B cell (primary cell): Measurements from ENCODE around the gene POLE. TPM values are rescaled to one million over a fixed set of nuclear protein-coding genes. Genes with fewer than 3 reads are reported as not detected.

ENCODE experiments used
- ATAC-seq: fragments of 200-7000 bp; cut with Tn5 transposase; one replicate; pipeline ENCODE4 v1.10.0; 2021; ENCODE audit warnings: low read depth, mild to moderate bottlenecking, moderate number of reproducible peaks, moderate library complexity
- CTCF ChIA-PET: fragments of 350-600 bp; sonication (Branson Sonifier 250); formaldehyde crosslinking; loops from one replicate; lab custom pipeline; 2021; ENCODE audit warnings: antibody characterized with exemption, inconsistent platforms; lab: Charles Lee
- POLR2A ChIA-PET: fragments of 350-600 bp; sonication (Branson Sonifier 250); formaldehyde crosslinking; loops from one replicate; lab custom pipeline; 2021; ENCODE audit warnings: antibody characterized with exemption; lab: Charles Lee
- DNase-seq: peaks from one replicate; pipeline ENCODE4 v3.0.0; 2013
- H2AFZ ChIP-seq: 2 replicates; pipeline ENCODE4 v1.6.1; 2012; ENCODE audit warnings: mild to moderate bottlenecking, low read depth, low read length; ENCODE audit not compliant: insufficient read depth, poor library complexity, severe bottlenecking
- H3K27ac ChIP-seq, 2 donors: 1 replicate in 1 of 2; 2 replicates in 1 of 2; pipeline ENCODE4 v1.5.1; 2012 to 2013; ENCODE audit warnings: low read length in 2 of 2, mild to moderate bottlenecking in 2 of 2, moderate library complexity in 1 of 2
- H3K27me3 ChIP-seq, 4 experiments: fragments of 200-600 bp in 1 of 4; sonication (generic) in 1 of 4; replicated peaks in 1 of 4; 1 replicate in 2 of 4; 2 replicates in 2 of 4; pipeline versions ENCODE4 v1.6.1 to v1.7.0; 2013 to 2016; ENCODE audit warnings: low read length in 3 of 4, mild to moderate bottlenecking in 2 of 4, mixed read lengths in 1 of 4, moderate library complexity in 1 of 4; ENCODE audit not compliant: insufficient read depth in 4 of 4, control insufficient read depth in 3 of 4; ENCODE audit errors: control extremely low read depth in 1 of 4
- H3K36me3 ChIP-seq, 2 experiments: replicated peaks in 1 of 2; 1 replicate in 1 of 2; 2 replicates in 1 of 2; pipeline versions ENCODE4 v1.6.1 to v1.7.1; 2013; ENCODE audit warnings: low read length in 1 of 2; ENCODE audit not compliant: insufficient read depth in 2 of 2, control insufficient read depth in 1 of 2; ENCODE audit errors: control extremely low read depth in 1 of 2, extremely low read depth in 1 of 2
- H3K4me1 ChIP-seq, 2 donors: fragments of 200-600 bp in 1 of 2; sonication (generic) in 1 of 2; 1 replicate in 1 of 2; 2 replicates in 1 of 2; pipeline versions ENCODE4 v1.5.1 to v1.6.1; 2013 to 2017; ENCODE audit warnings: low read length in 2 of 2; ENCODE audit not compliant: control insufficient read depth in 2 of 2, insufficient read depth in 2 of 2
- H3K4me2 ChIP-seq: replicated peaks from 2 replicates; pipeline ENCODE3; 2012; ENCODE audit warnings: mild to moderate bottlenecking, low read depth, low read length; ENCODE audit not compliant: poor library complexity, severe bottlenecking
- H3K4me3 ChIP-seq, 5 experiments: fragments of 200-600 bp in 1 of 5; sonication (generic) in 1 of 5; 1 replicate in 3 of 5; 2 replicates in 2 of 5; pipeline versions ENCODE4 v1.5.1 to v1.7.0; 2011 to 2016; ENCODE audit warnings: low read length in 4 of 5, mild to moderate bottlenecking in 4 of 5, low read depth in 2 of 5, control low read depth in 1 of 5, moderate library complexity in 1 of 5; ENCODE audit not compliant: insufficient read depth in 1 of 5; ENCODE audit errors: control extremely low read depth in 1 of 5, extremely low read depth in 1 of 5
- H3K79me2 ChIP-seq: fragments of 200-600 bp; sonication (generic); one replicate; pipeline ENCODE4 v1.6.0; 2016; ENCODE audit warnings: low read length; ENCODE audit not compliant: control insufficient read depth, insufficient read depth
- H3K9ac ChIP-seq: fragments of 200-600 bp; sonication (generic); 2 replicates; pipeline ENCODE4 v1.6.1; 2017; ENCODE audit warnings: mild to moderate bottlenecking, low read length, moderate library complexity
- H3K9me3 ChIP-seq, 3 donors: one replicate each; pipeline versions ENCODE4 v1.6.1 to v1.7.1; 2013; ENCODE audit warnings: low read length in 2 of 3; ENCODE audit not compliant: control insufficient read depth in 2 of 3, insufficient read depth in 1 of 3; ENCODE audit errors: control extremely low read depth in 1 of 3
- H4K20me1 ChIP-seq: 2 replicates; pipeline ENCODE4 v1.6.0; 2012; ENCODE audit warnings: mild to moderate bottlenecking, low read length; ENCODE audit not compliant: insufficient read depth, control insufficient read depth, poor library complexity, severe bottlenecking
- H3K27ac Mint-ChIP-seq: one replicate; pipeline ENCODE4 v1.8.0; 2021; ENCODE audit warnings: mixed read lengths
- H3K27me3 Mint-ChIP-seq: one replicate; pipeline ENCODE4 v1.8.0; 2021; ENCODE audit warnings: mixed read lengths
- H3K4me1 Mint-ChIP-seq: one replicate; pipeline ENCODE4 v1.8.0; 2021; ENCODE audit warnings: mixed read lengths
- H3K4me3 Mint-ChIP-seq: one replicate; pipeline ENCODE4 v1.8.0; 2021; ENCODE audit warnings: mixed read lengths
- H3K9me3 Mint-ChIP-seq: one replicate; pipeline ENCODE4 v1.8.0; 2022; ENCODE audit warnings: mixed read lengths; ENCODE audit not compliant: insufficient read depth
- EZH2 ChIP-seq: IDR thresholded peaks from 2 replicates; pipeline ENCODE4 v1.6.1; 2012; ENCODE audit warnings: borderline replicate concordance, low read depth, mild to moderate bottlenecking, moderate library complexity, low read length; ENCODE audit not compliant: insufficient read depth, poor library complexity, severe bottlenecking
- WGBS: methylation state at CpG from one replicate; pipeline ENCODE4 v1.1.5; 2013; ENCODE audit warnings: missing lambda C conversion rate; ENCODE audit not compliant: insufficient coverage; 5-methylcytosine and 5-hydroxymethylcytosine counted together
- intact Hi-C: fragments of 100-400 bp; cut with micrococcal nuclease; formaldehyde crosslinking; loops from one replicate; pipeline ENCODE4 v1.10.0; 2022
- polyA plus RNA-seq: library from polyadenylated mRNA; depleted of rRNA; stranded (reverse); fragments of >200 nt; gene quantifications from 2 replicates; pipeline ENCODE4 v1.2.3, GENCODE V29; 2012
- total RNA-seq, 2 donors: library from RNA; stranded (reverse); fragments of 120-200 nt in 1 of 2; gene quantifications; 1 replicate in 1 of 2; 2 replicates in 1 of 2; pipeline versions ENCODE4 v1.2.3 to v1.2.4, GENCODE V29; 2013 to 2022
- TF ChIP-seq, protein P1 (sequence below): fragments of 200-600 bp; IDR thresholded peaks from one replicate; pipeline ENCODE4 v1.8.0; 2022; ENCODE audit warnings: antibody characterized with exemption, mild to moderate bottlenecking

The POLE gene
- total and polyA plus RNA-seq, 2 donors (not counting 1 experiment from before 2014, with no cell fraction given) = 32.0 to 62.0 TPM

DNA sequence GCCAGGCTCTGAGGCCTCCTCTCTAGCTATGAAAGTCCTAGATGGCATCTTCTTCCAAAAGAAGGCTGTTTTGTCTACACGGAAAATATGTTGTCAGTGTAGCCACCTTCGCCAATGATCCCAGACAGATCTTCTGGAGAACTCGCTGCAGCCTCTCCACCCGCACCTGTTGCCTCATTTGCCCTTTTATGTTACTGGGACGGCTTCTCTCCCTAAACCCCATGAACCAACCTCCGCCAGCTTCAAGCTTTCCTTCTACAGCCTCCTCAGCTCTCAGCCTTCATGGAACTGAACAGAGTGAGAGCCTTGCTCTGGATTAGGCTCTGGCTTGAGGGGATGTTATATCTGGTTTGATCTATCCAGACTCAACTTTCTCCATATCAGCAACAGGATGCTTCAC lies 57.8 kb downstream of the POLE start:
- DNase-seq (no peak), ATAC-seq (no peak)
- Mint-ChIP-seq H3K4me3 (no peak overlapping the region), H3K27me3 (no peaks in the 10 kb centered on the region), H3K27ac (no peak overlapping the region), H3K9me3 (no peaks in the 10 kb centered on the region), H3K4me1 (peaks cover 19% of the 10 kb centered on the region)
- no peaks in the 10 kb centered on the region for H3K79me2 ChIP-seq
- 100% methylated on average over 3 of the region's 6 CpGs for WGBS
- no peak overlapping the region for H2AFZ ChIP-seq
- peaks cover 3 to 16% of the 10 kb centered on the region in 2 experiments for H3K36me3 ChIP-seq
- TF ChIP-seq EZH2 = no peak
- TF ChIP-seq, protein P1, sequence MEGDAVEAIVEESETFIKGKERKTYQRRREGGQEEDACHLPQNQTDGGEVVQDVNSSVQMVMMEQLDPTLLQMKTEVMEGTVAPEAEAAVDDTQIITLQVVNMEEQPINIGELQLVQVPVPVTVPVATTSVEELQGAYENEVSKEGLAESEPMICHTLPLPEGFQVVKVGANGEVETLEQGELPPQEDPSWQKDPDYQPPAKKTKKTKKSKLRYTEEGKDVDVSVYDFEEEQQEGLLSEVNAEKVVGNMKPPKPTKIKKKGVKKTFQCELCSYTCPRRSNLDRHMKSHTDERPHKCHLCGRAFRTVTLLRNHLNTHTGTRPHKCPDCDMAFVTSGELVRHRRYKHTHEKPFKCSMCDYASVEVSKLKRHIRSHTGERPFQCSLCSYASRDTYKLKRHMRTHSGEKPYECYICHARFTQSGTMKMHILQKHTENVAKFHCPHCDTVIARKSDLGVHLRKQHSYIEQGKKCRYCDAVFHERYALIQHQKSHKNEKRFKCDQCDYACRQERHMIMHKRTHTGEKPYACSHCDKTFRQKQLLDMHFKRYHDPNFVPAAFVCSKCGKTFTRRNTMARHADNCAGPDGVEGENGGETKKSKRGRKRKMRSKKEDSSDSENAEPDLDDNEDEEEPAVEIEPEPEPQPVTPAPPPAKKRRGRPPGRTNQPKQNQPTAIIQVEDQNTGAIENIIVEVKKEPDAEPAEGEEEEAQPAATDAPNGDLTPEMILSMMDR = no peak
- no peaks in the 10 kb centered on the region for H3K27me3 ChIP-seq
- no peak overlapping the region for H3K4me3 ChIP-seq
- CTCF ChIA-PET = interaction anchor here (2.8 kb wide), 1 partner anchor 14 kb away, joined by 10 read pairs; no protein-coding TSS in a partner anchor
- H3K4me2 ChIP-seq = no peak overlapping the region
- no peak overlapping the region for H3K27ac ChIP-seq
- no peaks in the 10 kb centered on the region for H4K20me1 ChIP-seq
- no peak overlapping the region for H3K9ac ChIP-seq
- peaks cover 0 to 19% of the 10 kb centered on the region in 2 donors for H3K4me1 ChIP-seq
- no peaks in the 10 kb centered on the region for H3K9me3 ChIP-seq
- POLR2A ChIA-PET = no interaction called here
- intact Hi-C loops = no loop called here

DNA sequence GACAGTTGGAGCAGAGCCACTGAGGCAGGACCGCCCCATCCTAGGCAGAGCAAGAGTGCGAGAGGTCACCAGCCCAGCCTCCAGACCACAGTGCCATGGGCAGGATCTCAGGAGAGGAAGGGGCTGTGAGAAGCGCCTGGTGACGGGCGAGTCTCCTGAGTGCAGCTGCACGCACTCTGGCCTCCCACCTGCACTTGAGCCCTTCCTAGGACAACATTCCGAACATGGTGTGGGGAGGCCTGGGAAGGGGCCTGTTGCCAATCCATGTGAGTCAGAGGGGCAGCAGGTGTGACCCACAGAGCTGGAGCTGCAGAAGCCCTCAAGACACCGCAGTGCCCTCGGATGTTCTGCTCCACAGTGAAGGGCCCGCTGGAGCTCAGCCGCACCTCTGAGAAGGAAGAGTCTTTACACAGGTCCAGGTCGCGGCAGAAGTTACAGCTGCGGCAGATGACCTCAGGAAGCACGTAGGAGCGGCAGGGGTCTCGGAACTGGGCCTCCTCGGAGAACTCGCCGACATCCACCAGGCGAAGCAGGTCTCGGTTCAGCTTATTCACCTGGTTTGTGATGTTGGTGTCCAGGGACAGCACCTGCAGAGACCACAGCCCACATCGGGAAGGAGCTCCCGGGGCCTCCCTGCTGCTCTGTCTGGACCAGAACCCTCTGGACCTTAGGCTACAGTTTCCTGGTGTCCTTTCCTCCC lies 61.3 kb downstream of the POLE start:
- Mint-ChIP-seq H3K4me1 (no peaks in the 10 kb centered on the region), H3K27me3 (no peaks in the 10 kb centered on the region), H3K27ac (no peak overlapping the region), H3K4me3 (no peak overlapping the region), H3K9me3 (no peaks in the 10 kb centered on the region)
- Histone ChIP-seq H2AFZ (no peak overlapping the region), H3K4me1 (no peaks in the 10 kb centered on the region), H3K4me3 (no peak overlapping the region), H3K27ac (no peak overlapping the region), H4K20me1 (no peaks in the 10 kb centered on the region), H3K9ac (no peak overlapping the region), H3K9me3 (no peaks in the 10 kb centered on the region), H3K27me3 (no peaks in the 10 kb centered on the region), H3K79me2 (no peaks in the 10 kb centered on the region), H3K4me2 (no peak overlapping the region), H3K36me3 (peaks cover 0 to 3% of the 10 kb centered on the region in 2 experiments)
- WGBS = 97% methylated on average over 24 of the region's 24 CpGs
- ATAC-seq = no peak
- POLR2A ChIA-PET = no interaction called here
- CTCF ChIA-PET = interaction anchor here (1.2 kb wide), 1 partner anchor 11 kb away, joined by 4 read pairs; no protein-coding TSS in a partner anchor
- TF ChIP-seq, protein P1 = no peak
- no peak for TF ChIP-seq EZH2
- no peak for DNase-seq
- intact Hi-C loops = no loop called here
